ENCODE data around the gene UBA6.
A peak's percentile ranks its signal among the peaks of the same experiment; 100 is the strongest.
"Not testable (repeated sequence)": the region's sequence is repeated elsewhere in the genome, so short reads cannot be mapped to it uniquely, and the experiment has no call there.

UBA6 gene

DNA sequence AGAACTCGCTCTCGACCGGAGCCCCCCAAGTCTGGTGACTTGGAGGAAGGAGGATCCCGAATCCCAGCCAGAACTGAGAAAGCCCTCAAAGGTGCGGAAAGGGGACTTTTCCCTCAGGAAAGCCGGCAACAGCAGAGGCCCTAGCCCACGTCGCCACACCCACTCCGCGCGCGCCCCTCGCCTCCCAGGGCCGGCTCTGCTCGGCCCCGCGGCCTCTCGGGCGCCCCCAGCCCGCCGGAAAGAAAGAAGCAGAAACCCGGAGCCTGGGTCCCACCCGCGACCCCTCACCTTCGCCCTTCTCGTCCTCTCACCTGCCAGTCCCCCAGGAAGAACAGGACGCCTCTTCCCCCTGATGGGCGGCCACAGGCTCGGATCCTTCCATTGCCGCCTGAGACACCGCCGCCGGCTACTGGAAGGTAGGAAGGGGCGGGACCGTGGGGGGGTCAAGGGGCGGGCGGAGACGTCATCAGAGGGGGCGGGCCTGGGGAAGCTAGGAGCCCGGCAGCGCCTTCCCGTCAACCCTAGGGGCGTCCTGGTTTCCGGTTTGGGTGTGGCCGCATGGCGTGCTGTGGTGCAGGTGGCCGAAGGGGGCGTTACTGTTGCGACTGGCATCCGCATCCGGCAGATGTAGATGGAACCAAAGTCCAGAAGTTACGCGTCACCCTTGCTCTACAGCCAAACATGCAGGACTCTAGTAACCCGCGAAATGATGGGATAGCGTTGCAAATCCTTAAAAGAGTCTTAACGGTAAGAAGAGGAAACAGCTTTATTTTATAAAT lies at the start of gene UBA6:
TSS of gene UBA6 (minus strand) at position 418 of the 779 bp plus-strand sequence. CDS start at position 382, 36 bp downstream.
- DNase-seq (ENCODE audit: extremely low read depth in 1 of 2, low read depth in 1 of 2) = peak; percentile 82 to 95

DNA sequence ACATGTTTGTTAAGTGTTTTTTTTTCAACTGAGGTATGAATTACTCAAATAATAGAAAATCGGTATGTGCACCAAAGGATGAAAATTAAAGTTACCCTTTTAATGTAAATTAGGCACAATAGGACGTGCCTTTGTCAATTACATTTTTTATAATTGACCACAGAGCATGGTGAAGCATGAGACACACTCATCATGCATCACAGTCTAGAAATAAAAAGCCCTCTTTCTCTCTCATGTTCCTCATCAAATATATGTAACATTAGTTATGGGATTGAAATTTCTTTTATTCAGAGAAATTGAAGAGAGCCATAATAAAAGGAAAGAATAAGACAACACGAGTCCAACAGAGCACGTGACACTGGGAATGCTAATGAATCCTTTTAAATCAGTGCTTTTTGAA lies 49.7 kb upstream of the UBA6 start:
- DNase-seq (ENCODE audit: extremely low read depth in 1 of 2, low read depth in 1 of 2) = no peak

DNA sequence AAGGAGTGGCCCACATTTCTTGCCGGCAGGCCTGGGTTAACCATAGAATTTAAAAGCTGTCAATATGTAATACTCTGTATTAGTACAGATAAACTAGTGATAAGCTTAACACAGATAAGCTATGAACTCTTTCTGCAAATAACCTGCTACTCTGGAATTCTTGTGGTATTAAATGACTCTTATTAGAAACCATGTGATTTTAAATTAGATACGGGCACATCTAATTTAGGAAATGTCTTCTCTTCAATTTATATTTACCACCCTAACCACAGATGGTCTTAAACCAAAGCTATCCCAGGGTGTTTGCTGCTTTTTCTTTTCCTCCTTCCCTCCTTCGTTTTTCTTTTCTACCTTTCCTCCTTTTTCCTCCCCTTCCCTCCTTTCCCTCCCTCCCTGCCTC lies 48.3 kb upstream of the UBA6 start:
- DNase-seq (ENCODE audit: extremely low read depth in 1 of 2, low read depth in 1 of 2) = no peak

GRCh38 chr4:67746797-67747495 lies 46.0 kb upstream of the UBA6 start:
- DNase-seq (ENCODE audit: extremely low read depth in 1 of 2, low read depth in 1 of 2) = no peak

DNA sequence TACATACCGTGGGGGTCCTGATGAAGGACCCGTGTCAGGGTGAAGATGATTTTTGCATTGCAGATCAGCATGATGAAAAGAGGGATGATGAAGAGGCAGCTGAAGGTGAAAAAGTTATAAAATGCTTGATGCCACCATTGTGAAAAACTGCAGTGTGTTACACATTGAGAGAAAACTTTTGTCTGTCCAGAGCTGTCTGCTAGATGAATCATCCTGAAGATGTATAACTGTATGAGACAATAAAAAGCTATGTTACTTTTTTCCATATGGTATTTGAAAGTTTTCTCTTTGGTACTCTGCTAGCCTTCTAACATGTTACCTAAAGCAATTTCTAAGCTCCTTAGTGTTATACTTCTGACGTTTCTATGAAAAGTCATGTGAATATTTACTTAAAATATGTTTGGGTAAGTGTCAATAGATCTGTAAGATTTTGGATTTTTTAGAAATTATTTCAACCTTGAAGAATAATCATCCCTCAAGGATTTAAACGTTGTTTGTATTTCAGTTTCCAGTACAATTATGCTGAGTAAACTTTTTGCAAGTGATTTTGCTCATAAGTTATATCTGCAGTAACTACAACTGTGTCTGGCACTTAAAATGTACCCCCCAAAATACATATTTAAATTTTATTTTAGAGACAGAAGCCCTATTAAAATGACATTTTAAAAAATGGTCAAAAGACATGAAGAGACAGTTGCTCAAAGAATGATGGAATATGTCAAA lies 43.8 kb upstream of the UBA6 start:
- DNase-seq (ENCODE audit: extremely low read depth in 1 of 2, low read depth in 1 of 2) = no peak

DNA sequence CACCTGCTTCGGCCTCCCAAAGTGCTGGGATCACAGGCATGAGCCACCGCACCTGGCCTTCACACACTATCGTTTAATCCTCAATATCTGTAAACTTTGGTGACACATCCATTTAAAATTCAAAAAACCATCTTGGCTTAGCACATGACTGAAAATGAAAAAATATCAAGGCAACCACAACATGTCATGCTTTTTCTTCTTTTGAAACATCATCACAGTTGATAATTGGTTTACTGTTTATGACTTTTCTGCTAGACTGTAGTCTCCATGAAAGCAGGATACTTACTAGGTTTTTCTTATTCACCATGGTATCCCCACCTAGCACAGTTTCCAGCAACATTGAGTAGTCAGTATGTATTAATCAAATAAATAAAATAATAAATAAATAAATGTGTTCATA lies 42.2 kb upstream of the UBA6 start:
- DNase-seq (ENCODE audit: extremely low read depth in 1 of 2, low read depth in 1 of 2) = no peak

- DNase-seq (ENCODE audit: extremely low read depth in 1 of 2, low read depth in 1 of 2) = no peak
These were observed 35.3 kb upstream of the UBA6 start for GRCh38 chr4:67736262-67736661.

DNA sequence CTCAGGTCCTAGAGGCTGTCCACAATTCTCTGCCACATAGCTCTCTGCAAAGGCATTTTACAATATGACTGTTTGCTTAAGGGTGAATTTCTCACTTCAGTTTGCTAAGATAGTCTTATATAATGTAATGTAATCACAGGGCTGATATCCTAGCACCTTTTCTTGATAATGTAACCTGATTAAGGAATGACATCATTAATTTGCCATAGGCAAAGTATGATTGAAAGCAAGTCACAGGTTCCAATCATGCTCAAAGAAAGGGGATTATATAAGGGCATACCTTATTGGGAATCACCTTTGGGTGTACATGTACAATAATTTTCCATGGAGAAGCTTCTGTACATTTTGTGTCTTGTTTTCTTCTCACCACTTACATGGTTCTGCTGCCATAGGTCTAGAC lies 34.4 kb upstream of the UBA6 start:
- DNase-seq (ENCODE audit: extremely low read depth in 1 of 2, low read depth in 1 of 2) = no peak

DNA sequence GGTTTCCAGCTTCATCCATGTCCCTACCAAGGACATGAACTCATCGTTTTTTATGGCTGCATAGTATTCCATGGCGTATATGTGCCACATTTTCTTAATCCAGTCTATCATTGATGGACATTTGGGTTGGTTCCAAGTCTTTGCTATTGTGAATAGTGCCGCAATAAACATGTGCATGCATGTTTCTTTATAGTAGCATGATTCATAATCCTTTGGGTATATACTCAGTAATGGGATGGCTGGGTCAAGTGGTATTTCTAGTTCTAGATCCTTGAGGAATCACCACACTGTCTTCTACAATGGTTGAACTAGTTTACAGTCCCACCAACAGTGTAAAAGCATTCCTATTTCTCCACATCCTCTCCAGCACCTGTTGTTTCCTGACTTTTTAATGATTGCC lies 29.6 kb upstream of the UBA6 start:
- DNase-seq (ENCODE audit: extremely low read depth in 1 of 2, low read depth in 1 of 2) = not testable (repeated sequence)

DNA sequence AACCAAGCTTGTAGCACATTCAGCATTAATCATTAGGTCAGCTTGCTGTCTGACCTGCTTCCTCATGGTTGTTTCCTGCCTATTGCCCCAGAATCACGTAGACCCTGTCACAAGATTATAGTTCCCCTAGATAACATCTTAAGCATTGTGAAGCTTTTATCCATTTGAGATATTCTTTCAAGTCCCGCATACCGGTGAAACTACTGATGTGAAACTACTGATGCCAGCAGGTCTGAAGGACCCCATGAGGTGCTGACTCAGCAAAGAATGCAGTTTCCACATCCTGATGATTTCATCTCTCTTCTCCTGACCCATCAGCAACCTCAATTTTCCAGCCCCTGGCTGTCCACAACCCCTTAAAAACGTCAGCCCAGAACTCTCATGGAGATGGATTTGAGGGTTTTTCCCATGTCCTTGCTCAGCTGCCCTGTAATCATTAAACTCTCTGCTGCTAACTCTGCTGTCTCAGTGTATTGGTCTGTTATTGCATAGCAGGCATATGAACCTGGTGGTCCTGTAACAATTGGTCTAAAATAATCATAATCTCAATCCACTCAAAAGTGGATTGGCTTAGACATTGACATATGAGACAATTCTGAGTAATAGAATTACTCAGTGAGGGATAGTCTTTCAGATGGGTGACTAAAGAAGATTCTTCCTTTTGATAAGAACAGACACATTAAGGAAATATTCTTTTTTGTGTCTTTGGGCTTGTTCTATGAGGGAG lies 26.3 kb upstream of the UBA6 start:
- no peak for DNase-seq (ENCODE audit: extremely low read depth in 1 of 2, low read depth in 1 of 2)

DNA sequence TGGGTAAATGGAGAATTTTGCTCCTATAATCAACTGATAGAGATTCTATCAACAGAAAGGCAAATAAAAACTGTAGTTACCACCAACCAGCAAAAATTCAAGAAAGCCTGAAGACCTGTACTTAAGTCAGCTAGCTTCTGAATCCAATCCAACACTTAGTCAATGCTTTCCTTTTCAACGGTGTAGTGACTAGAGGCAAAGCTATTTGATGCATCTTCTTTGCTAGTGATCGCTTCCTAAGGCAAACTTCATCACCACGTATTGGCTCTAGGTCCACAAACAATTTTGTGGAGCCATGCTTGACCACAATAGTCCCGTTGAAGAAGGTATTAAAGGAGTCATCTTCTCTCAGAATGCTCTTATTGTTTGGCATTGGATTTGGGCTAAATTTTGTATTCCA lies 25.0 kb upstream of the UBA6 start:
- no peak for DNase-seq (ENCODE audit: extremely low read depth in 1 of 2, low read depth in 1 of 2)

- no peak for DNase-seq (ENCODE audit: extremely low read depth in 1 of 2, low read depth in 1 of 2)
These were observed 24.2 kb upstream of the UBA6 start for GRCh38 chr4:67725132-67725531.

DNA sequence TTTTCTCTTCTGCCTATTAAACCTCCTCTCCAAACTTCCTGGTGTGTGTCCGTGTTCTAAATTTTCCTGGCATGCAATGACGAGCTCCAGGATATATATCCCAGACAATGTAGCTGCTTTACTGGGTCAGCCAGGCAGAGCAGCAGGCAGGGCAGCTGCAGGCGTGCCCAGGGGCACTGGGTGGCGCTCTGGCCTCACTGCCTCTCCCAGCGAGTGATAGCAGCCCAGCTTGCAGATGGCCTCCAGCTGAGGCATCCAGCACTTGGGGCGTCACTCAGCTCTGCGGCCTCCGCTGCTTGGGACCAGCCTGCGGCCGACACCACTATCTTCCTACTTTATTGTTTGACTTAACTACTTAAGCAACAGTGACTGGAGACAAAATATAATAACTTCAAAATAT lies 23.0 kb upstream of the UBA6 start:
- DNase-seq (ENCODE audit: extremely low read depth in 1 of 2, low read depth in 1 of 2) = no peak

- no peak for DNase-seq (ENCODE audit: extremely low read depth in 1 of 2, low read depth in 1 of 2)
These were observed 22.4 kb upstream of the UBA6 start for GRCh38 chr4:67723341-67723740.

GRCh38 chr4:67721770-67722597 lies 21.0 kb upstream of the UBA6 start:
- DNase-seq (ENCODE audit: extremely low read depth in 1 of 2, low read depth in 1 of 2) = no peak

GRCh38 chr4:67721315-67721769 lies 20.4 kb upstream of the UBA6 start:
- no peak for DNase-seq (ENCODE audit: extremely low read depth in 1 of 2, low read depth in 1 of 2)

DNA sequence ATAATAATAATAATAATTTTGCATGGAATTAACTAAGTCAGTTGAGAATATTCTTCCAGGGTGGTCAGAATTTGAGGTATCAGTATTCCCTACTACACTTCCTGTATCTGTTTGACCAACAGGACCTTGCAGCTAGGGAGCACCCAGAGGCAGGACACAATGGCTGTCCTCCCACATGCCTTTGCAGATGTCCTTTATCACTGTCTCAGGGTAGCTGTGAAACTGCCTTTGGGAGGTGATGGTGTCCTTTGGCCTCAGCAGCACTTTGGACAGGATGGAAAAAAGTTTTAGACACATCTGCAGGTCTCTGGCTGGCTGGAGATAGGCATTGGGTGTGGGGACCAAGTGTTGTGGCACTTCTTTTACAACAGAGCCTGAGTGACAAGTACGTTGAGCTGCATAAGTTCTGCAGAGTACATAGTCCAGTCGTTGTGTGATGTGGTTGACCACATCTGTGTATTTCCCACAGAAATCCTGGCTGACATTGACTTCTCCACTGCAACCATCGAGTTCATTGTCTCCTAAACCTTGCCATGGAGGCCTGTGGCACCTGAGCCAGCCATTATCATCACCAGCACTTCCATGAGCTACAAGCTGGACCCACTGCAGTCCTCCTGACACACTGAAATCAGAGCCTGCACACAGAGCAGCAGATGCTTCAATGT lies 19.1 kb upstream of the UBA6 start:
- no peak for DNase-seq (ENCODE audit: extremely low read depth in 1 of 2, low read depth in 1 of 2)

GRCh38 chr4:67718848-67719247 lies 17.9 kb upstream of the UBA6 start:
- no peak for DNase-seq (ENCODE audit: extremely low read depth in 1 of 2, low read depth in 1 of 2)

- DNase-seq (ENCODE audit: extremely low read depth in 1 of 2, low read depth in 1 of 2) = no peak
These were observed 16.6 kb upstream of the UBA6 start for GRCh38 chr4:67717586-67717985.

GRCh38 chr4:67714955-67715354 lies 14.0 kb upstream of the UBA6 start:
- DNase-seq (ENCODE audit: extremely low read depth in 1 of 2, low read depth in 1 of 2) = no peak

All from stimulated activated CD8-positive, alpha-beta memory T cell treated with anti-CD3 and anti-CD28 coated beads, Interleukin-7, amount 100 ng/mL, for 48 hours (primary cell).